ENCODE measurements around the gene MKRN2OS. TPM values are rescaled to one million over a fixed set of nuclear protein-coding genes. Genes with fewer than 3 reads are reported as not detected.

MKRN2OS gene
- polyA plus RNA-seq, 2 of the 4 experiments (the other 2 are of a cell fraction), result not detected

DNA sequence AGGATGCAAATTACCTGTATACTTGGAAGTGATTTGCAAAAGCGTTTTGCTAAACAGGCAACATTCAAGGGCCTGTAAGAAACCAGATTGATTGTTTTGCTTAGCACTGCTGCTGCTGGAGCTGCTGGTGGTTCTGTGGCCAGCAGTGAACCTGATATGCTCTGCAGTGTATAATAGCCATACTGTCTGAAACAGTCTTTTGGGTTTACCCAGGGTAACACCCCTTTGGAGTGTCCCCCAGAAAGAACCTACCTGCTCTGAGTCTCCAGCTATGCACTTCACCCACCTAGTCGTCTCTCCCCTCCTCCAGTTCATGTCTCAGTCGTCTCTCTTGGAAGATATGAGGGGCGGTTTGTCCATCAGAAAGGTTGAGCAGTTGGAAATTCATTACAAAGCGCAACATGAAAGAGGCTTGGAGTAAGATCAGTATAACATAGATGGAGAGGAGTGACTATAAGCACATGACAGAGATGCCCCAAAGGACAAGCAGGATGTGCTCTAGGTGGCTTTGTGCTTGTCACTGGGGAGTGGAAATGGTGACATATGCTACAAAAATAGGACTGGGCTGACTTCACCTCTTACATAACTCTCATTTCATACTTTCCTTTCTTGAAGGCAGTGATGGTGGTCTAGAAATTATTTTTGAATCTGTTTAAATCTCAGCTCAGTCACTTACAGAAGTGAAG is 15.3 kb upstream of the MKRN2OS start:
- FAIRE-seq (no peak), ATAC-seq (no peak), DNase-seq (ENCODE audit: low read depth in 1 of 2, low spot score in 1 of 2) (no peak)
- WGBS (ENCODE audit: missing lambda C conversion rate), result 85% methylated on average over 5 of the region's 5 CpGs
- ChIA-PET POLR2A (no interaction called here), CTCF (no interaction called here)
- Histone ChIP-seq H3K4me3 (no peak overlapping the region), H3K4me1 (peaks cover 33% of the 10 kb centered on the region), H3K27ac (no peak overlapping the region), H3K4me2 (no peak overlapping the region), H3K9me3 (no peaks in the 10 kb centered on the region)
- TF ChIP-seq, protein P1, sequence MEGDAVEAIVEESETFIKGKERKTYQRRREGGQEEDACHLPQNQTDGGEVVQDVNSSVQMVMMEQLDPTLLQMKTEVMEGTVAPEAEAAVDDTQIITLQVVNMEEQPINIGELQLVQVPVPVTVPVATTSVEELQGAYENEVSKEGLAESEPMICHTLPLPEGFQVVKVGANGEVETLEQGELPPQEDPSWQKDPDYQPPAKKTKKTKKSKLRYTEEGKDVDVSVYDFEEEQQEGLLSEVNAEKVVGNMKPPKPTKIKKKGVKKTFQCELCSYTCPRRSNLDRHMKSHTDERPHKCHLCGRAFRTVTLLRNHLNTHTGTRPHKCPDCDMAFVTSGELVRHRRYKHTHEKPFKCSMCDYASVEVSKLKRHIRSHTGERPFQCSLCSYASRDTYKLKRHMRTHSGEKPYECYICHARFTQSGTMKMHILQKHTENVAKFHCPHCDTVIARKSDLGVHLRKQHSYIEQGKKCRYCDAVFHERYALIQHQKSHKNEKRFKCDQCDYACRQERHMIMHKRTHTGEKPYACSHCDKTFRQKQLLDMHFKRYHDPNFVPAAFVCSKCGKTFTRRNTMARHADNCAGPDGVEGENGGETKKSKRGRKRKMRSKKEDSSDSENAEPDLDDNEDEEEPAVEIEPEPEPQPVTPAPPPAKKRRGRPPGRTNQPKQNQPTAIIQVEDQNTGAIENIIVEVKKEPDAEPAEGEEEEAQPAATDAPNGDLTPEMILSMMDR (IDR thresholded peaks at IDR 0.05), result no peak
- TF ChIP-seq KDM1A (IDR thresholded peaks at IDR 0.05; ENCODE audit: low read depth), result no peak
- TF ChIP-seq POLR2A (IDR thresholded peaks at IDR 0.05; ENCODE audit: low read length), result no peak
- TF ChIP-seq JUNB (IDR thresholded peaks at IDR 0.05), result no peak
- TF ChIP-seq MAFK (IDR thresholded peaks at IDR 0.05; ENCODE audit: partially characterized antibody), result no peak
- no peak for TF ChIP-seq FOSB (CRISPR knock-in tag; IDR thresholded peaks at IDR 0.05)
- no peak for TF ChIP-seq NPAS2 (CRISPR knock-in tag; IDR thresholded peaks at IDR 0.05; ENCODE audit: borderline replicate concordance)
- TF ChIP-seq, protein P2, sequence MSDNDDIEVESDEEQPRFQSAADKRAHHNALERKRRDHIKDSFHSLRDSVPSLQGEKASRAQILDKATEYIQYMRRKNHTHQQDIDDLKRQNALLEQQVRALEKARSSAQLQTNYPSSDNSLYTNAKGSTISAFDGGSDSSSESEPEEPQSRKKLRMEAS (IDR thresholded peaks at IDR 0.05), result no peak
- TF ChIP-seq ESRRA (IDR thresholded peaks at IDR 0.05; ENCODE audit: borderline replicate concordance, low read length), result no peak
- TF ChIP-seq, protein P3, sequence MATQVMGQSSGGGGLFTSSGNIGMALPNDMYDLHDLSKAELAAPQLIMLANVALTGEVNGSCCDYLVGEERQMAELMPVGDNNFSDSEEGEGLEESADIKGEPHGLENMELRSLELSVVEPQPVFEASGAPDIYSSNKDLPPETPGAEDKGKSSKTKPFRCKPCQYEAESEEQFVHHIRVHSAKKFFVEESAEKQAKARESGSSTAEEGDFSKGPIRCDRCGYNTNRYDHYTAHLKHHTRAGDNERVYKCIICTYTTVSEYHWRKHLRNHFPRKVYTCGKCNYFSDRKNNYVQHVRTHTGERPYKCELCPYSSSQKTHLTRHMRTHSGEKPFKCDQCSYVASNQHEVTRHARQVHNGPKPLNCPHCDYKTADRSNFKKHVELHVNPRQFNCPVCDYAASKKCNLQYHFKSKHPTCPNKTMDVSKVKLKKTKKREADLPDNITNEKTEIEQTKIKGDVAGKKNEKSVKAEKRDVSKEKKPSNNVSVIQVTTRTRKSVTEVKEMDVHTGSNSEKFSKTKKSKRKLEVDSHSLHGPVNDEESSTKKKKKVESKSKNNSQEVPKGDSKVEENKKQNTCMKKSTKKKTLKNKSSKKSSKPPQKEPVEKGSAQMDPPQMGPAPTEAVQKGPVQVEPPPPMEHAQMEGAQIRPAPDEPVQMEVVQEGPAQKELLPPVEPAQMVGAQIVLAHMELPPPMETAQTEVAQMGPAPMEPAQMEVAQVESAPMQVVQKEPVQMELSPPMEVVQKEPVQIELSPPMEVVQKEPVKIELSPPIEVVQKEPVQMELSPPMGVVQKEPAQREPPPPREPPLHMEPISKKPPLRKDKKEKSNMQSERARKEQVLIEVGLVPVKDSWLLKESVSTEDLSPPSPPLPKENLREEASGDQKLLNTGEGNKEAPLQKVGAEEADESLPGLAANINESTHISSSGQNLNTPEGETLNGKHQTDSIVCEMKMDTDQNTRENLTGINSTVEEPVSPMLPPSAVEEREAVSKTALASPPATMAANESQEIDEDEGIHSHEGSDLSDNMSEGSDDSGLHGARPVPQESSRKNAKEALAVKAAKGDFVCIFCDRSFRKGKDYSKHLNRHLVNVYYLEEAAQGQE (IDR thresholded peaks at IDR 0.05), result no peak
- no peak for TF ChIP-seq RNF2 (IDR thresholded peaks at IDR 0.05; ENCODE audit: borderline replicate concordance, low read depth)
- TF ChIP-seq, protein P4, sequence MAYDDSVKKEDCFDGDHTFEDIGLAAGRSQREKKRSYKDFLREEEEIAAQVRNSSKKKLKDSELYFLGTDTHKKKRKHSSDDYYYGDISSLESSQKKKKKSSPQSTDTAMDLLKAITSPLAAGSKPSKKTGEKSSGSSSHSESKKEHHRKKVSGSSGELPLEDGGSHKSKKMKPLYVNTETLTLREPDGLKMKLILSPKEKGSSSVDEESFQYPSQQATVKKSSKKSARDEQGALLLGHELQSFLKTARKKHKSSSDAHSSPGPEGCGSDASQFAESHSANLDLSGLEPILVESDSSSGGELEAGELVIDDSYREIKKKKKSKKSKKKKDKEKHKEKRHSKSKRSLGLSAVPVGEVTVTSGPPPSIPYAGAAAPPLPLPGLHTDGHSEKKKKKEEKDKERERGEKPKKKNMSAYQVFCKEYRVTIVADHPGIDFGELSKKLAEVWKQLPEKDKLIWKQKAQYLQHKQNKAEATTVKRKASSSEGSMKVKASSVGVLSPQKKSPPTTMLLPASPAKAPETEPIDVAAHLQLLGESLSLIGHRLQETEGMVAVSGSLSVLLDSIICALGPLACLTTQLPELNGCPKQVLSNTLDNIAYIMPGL (CRISPR knock-in tag; IDR thresholded peaks at IDR 0.05; ENCODE audit: borderline replicate concordance), result no peak
- no peak for TF ChIP-seq HOXA7 (CRISPR knock-in tag; IDR thresholded peaks at IDR 0.05)
- TF ChIP-seq, protein P5, sequence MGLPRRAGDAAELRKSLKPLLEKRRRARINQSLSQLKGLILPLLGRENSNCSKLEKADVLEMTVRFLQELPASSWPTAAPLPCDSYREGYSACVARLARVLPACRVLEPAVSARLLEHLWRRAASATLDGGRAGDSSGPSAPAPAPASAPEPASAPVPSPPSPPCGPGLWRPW (IDR thresholded peaks at IDR 0.05), result no peak
- TF ChIP-seq MAZ (IDR thresholded peaks at IDR 0.05; ENCODE audit: borderline replicate concordance, low read depth, low read length), result no peak
- TF ChIP-seq CEBPB (IDR thresholded peaks at IDR 0.05), result no peak
- no peak for TF ChIP-seq FOSL2 (IDR thresholded peaks at IDR 0.05)
- TF ChIP-seq FOSL2 (CRISPR knock-in tag; IDR thresholded peaks at IDR 0.05), result no peak

DNA sequence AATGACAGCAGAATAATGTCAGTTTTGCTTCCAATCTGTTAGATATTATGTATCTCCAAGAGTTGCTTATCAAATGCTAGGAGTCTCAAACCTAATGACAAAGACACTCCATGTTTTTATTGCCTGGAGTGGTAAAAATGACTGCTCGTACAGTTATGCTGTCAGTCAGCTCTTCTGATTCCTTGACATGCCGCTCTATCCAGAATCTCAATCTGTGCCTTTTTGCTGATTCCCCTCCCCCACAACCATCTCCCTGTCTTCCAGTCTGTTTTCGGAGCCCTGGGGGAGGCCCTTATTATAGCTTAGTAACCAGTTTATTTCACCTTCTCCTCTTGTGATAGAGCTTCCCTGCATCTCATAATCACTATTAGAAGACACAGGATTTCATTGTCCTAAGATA is 14.2 kb upstream of the MKRN2OS start:
- Histone ChIP-seq H3K9me3 (no peaks in the 10 kb centered on the region), H3K27ac (no peak overlapping the region), H3K4me1 (peaks cover 33% of the 10 kb centered on the region), H3K4me3 (no peak overlapping the region), H3K4me2 (peak overlapping the region; percentile 98; the same call in 2 of the 3 replicates)
- 86% methylated on average over 3 of the region's 3 CpGs for WGBS (ENCODE audit: missing lambda C conversion rate)
- FAIRE-seq (no peak), DNase-seq (ENCODE audit: low read depth in 1 of 2, low spot score in 1 of 2) (no peak), ATAC-seq (no peak)
- TF ChIP-seq HOXA7 (CRISPR knock-in tag; IDR thresholded peaks at IDR 0.05) (no peak), PHF8 (IDR thresholded peaks at IDR 0.05; ENCODE audit: borderline replicate concordance, low read depth) (no peak), FOSB (CRISPR knock-in tag; IDR thresholded peaks at IDR 0.05) (no peak), CHD2 (IDR thresholded peaks at IDR 0.05; ENCODE audit: low read length, partially characterized antibody) (no peak)
- TF ChIP-seq, protein P3 (IDR thresholded peaks at IDR 0.05), result no peak
- TF ChIP-seq, protein P6, sequence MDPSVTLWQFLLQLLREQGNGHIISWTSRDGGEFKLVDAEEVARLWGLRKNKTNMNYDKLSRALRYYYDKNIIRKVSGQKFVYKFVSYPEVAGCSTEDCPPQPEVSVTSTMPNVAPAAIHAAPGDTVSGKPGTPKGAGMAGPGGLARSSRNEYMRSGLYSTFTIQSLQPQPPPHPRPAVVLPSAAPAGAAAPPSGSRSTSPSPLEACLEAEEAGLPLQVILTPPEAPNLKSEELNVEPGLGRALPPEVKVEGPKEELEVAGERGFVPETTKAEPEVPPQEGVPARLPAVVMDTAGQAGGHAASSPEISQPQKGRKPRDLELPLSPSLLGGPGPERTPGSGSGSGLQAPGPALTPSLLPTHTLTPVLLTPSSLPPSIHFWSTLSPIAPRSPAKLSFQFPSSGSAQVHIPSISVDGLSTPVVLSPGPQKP (IDR thresholded peaks at IDR 0.05; ENCODE audit: low read depth, low read length), result no peak
- ChIA-PET POLR2A (no interaction called here), CTCF (interaction anchor here (1.1 to 1.2 kb wide), 2 partner anchors 161 to 291 kb away, joined by 3 read pairs; no protein-coding TSS in a partner anchor)

All from A549 (cell line).